NCI-H446 treated with DMSO at 0.1 percent for 48 hours (cell line): ENCODE measurements around the gene MYT1.
"Not testable (repeated sequence)": the region's sequence is repeated elsewhere in the genome, so short reads cannot be mapped to it uniquely, and the experiment has no call there.

Experiments used
- DNase-seq: peaks from one replicate; lab custom pipeline; 2025; lab: John Stamatoyannopoulos, UW

MYT1 gene

DNA sequence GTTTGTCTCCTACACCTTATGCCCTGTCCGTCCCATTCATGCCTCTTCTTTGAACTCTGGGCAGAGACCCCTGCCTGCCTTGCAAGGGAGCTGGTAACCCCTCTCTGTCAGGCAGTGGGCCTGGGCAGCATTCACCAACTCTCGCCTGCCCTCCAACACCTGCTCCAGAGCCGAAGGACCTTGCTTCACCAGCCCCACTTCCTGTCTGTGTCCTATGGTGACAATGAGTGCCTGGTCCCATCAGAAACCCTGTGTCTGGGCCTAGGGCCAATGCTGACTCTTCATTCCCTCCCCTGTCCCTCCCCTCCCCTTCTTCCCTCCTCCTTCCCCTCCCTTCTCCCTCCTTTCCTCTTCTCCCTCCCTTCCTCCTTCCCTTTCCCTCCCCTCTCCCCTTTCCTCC is 68.5 kb downstream of the MYT1 start:
- no peak for DNase-seq

DNA sequence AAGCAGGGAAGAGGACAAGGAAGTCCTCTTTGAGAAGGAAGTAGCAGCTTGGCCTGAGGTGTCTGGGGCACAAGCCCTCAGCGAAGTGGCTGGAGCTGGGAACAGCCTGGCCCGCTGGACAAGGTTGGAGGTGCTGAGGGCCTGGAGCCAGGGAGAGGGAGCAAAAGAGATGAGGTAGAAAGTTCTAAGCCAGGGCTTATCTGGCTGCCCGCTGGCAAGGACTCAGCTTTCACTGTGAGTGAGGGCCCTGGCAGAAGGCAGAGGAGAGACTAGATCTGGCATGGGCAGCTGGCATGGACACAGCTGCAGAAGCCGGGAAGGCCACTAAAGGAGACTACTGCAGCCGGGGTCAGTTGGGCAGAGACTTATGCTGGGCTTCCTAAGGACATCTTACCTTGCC is 69.5 kb downstream of the MYT1 start:
- DNase-seq: no peak

- no peak for DNase-seq
Measured at GRCh38 chr20:64234291-64234791, 70.1 kb downstream of the MYT1 start.

DNA sequence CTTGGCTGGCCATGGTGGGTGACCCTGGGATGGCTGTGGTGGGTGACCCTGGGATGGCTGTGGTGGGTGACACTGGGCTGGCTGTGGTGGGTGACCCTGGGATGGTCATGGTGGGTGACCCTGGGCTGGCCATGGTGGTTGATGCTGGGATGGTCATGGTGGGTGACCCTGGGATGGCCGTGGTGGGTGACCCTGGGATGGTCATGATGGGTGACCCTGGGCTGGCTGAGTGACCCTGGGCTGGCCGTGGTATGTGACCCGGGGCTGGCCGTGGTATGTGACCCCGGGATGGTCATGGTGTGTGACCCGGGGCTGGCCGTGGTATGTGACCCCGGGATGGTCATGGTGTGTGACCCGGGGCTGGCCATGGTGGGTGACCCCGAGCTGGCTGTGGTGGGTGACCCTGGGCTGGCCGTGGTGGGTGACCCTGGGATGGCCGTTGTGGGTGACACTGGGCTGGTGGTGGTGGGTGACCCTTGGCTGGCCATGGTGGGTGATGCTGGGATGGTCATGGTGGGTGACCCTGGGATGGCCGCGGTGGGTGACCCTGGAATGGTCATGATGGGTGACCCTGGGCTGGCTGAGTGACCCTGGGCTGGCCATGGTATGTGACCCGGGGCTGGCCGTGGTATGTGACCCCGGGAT is 70.8 kb downstream of the MYT1 start:
- DNase-seq: not testable (repeated sequence)

GRCh38 chr20:64236137-64237088 is 72.2 kb downstream of the MYT1 start:
- no peak for DNase-seq

GRCh38 chr20:64237316-64237715 is 73.1 kb downstream of the MYT1 start:
- no peak for DNase-seq

DNA sequence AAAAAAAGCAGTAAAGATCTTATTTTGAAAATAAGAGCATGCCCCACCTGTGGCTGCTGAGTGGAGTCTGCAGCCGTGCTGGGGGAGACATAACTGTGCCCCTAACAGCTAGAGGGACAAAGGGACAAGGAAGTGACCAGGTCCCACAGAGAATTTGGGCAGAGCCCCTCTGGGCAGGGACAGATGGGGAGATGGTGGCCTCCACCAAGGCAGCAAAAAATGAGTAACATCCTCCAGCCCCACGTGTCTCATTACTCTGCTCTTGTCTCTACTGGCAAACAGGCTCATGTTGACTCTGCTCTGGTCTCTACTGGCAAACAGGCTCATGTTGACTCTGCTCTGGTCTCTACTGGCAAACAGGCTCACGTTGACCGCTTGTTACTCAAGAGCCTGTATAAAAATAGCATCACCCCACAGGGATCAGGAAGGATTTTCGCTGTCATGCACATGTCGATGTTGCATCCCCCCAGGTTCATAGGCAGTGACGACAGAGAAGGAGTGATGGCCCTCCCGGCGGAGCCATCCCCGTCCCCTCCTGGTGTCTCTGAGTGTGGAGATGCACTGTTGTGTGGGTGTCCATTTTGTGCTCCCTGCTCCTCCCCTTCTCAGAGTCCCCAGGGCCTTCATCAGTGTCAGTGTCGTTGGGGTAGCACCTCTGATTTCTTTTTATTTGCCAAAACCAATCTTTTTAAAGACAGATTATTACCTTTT is 74.0 kb downstream of the MYT1 start:
- DNase-seq: no peak

GRCh38 chr20:64238851-64239387 is 74.7 kb downstream of the MYT1 start:
- DNase-seq: no peak

- DNase-seq: no peak
Measured at GRCh38 chr20:64239449-64240242, 75.4 kb downstream of the MYT1 start.

DNA sequence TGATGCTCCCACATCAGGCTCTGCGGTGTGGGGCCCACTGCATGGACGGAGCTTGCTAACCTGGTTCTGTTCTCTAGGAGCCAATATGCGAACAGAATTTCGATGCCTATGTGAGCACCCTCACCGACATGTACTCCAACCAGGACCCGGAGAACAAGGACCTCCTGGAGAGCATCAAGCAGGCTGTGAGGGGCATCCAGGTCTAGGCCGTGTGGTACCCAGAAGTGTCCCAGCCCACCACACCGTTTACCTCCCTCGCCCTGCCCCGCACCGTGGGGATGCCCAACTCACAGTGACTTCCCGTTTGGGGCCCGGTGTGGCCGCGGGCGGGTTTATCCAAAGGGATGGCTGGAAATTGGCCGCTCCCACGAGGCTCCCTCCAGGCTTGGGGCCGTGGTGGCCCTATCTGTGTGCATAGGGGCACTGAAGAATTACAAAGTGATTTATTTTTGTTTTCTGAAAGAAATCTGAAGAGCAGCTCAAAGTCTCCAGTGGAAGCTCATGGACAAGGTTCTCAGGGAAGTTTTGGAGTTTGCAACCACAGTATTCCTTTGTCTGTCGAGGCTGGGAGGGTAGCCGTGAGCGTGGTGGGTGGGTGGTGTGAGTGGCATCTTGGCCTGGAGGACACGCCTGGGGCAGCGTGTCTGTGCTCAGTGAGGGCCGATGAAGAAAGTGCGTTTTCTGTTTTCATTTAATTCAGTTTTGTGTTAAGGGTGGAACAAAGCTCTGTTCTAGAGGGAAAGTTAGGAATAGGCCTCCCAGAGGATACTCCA is 76.2 kb downstream of the MYT1 start:
- DNase-seq: no peak

DNA sequence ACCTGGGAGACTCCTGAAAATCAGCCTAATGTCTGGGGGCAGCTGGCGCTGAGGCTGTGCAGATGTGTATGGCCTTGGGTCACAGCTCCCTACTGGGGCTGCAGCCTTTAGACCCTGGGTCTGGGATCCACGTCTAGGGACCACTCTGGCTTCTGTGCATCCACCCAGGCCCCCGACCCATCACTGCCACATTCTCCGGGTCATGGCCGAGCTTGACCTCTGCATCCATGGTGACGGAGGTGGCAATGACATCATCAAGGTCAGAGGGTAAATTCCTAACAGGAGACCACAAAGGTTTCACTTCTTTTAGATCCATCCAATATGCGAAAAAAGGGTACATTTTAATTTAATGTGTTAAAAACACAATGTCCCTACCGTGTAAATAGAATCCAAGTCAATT is 76.8 kb downstream of the MYT1 start:
- DNase-seq: no peak

GRCh38 chr20:64242003-64242796 is 77.9 kb downstream of the MYT1 start:
- DNase-seq: no peak

DNA sequence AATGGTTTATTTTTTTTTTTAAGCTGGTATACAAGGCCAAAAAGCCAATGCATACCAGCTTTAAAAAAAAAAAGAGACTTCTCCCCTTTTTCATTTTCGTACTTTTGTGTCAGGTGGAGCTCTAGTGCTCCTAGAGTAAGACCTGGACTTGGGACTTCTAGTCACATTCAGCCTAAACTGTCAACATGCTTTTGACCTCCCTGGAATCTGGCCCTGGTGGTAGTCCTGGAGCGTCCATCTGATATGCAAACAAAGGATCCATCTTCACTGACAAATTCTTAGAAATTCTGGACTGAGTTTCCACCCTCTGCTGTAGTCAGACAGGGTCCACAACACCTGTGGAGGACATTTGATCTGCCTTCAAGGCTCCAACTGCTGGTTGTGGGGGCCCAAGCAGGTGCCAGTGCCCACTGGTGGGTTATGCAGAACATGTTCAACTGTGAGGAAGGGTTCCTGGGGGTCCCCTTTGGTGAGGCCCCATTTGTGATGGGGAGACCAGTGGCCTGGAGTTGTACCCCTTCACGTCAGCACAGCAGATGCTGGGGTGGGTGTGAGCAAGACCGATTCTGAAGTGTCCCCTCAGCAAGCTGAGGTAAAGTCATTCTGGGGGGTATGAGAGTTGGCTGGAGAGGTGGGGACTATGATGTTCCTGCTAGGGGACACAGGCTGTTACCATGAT is 78.7 kb downstream of the MYT1 start:
- no peak for DNase-seq

DNA sequence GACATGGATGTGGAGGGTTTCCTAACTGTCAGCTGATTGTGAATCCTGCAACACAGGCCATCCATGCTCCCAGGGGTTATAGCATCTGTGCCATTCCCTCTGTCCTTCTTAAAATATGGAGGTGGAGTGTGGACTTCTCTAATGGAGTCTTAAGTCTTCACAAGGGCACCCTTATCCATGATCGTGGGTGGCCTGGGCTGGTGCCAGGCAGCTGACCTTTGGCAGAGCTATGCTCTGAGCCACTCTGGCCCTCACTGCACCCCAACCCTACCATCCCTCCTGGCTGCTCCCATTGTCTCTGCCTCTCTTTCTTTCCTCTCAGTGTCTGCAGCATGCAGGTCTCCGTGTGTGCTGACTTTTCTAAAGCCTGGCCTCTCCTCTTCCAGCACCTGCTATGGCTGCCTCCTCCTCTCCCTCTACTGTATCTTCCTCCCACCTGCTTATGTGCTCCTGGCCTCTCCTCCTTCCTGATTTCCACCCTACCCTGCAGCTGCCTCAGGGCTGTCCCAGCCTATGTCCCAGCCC is 80.1 kb downstream of the MYT1 start:
- no peak for DNase-seq

DNA sequence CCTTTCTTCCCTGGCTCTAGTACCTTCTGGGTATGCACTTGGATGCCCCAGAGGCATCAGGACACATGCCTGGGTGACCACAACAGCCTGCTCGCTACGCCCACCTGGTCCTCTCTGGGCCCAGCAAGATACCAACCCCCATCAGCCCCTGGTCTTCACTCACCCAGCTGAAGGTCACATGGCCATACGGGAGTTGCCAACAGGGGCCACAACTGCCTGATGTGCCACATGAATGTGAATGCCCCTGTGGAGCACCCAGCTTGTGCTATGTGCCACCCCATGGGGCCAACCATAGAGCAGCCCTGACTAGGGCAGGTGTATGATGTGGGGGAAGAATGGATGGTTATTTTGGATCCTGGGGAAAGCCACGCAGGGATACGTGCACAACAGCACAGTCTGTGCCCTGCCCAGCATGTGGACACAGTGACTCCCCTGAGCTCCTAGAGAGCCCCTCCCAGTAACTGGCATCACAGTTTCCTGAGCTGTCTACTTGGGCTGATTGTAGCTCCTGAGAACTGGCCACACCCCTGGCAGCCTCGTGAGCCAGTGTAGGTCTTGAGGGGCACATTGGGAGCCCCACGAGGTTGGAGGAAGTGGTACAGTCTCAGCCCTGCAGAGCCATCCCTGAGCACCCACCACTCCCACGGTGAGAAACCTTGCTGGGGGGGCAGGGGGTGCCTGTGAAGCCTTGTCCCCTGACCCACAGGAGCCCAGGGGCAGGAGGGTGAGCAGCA is 80.8 kb downstream of the MYT1 start:
- DNase-seq: no peak

GRCh38 chr20:64245746-64246595 is 81.7 kb downstream of the MYT1 start:
- no peak for DNase-seq

GRCh38 chr20:64246616-64247306 is 82.5 kb downstream of the MYT1 start:
- no peak for DNase-seq
